Thoracic aorta (tissue), 2 donors: ENCODE measurements around the gene KIRREL3. TPM values are rescaled to one million over a fixed set of nuclear protein-coding genes. Genes with fewer than 3 reads are reported as not detected.

Experiments
- ATAC-seq: fragments of 150-250 bp; one replicate; pipeline ENCODE4 v1.8.0; 2017; ENCODE audit warnings: low read depth; ENCODE audit not compliant: insufficient number of reproducible peaks, low FRiP score
- DNase-seq: peaks from one replicate; pipeline ENCODE4 v3.0.0-alpha.2; 2020; ENCODE audit warnings: low spot score
- H3K27ac ChIP-seq, 2 donors: fragments of 200-600 bp; sonication (generic); 1 replicate in 1 of 2; 2 replicates in 1 of 2; pipeline ENCODE4 v1.5.1; 2016; ENCODE audit warnings: mild to moderate bottlenecking in 2 of 2, moderate library complexity in 2 of 2
- H3K27me3 ChIP-seq: fragments of 200-600 bp; sonication (generic); replicated peaks from 2 replicates; pipeline ENCODE4 v1.6.0; 2016; ENCODE audit warnings: mild to moderate bottlenecking; ENCODE audit not compliant: insufficient read depth
- H3K36me3 ChIP-seq: fragments of 200-600 bp; sonication (generic); one replicate; pipeline ENCODE4 v1.5.1; 2016
- H3K4me1 ChIP-seq, 2 donors: fragments of 200-600 bp; sonication (generic); 1 replicate in 1 of 2; 2 replicates in 1 of 2; pipeline versions ENCODE4 v1.5.1 to v1.6.0; 2016; ENCODE audit warnings: low read depth in 2 of 2, mild to moderate bottlenecking in 1 of 2; ENCODE audit not compliant: control insufficient read depth in 1 of 2
- H3K4me3 ChIP-seq: fragments of 200-600 bp; sonication (generic); 2 replicates; pipeline ENCODE4 v1.5.1; 2016; ENCODE audit warnings: mild to moderate bottlenecking
- H3K9me3 ChIP-seq: fragments of 200-600 bp; sonication (generic); 2 replicates; pipeline ENCODE4 v1.5.1; 2016
- CTCF ChIP-seq: fragments of 200-600 bp; sonication (generic); IDR thresholded peaks from one replicate; pipeline ENCODE4 v1.5.1; 2019; ENCODE audit warnings: antibody characterized with exemption
- total RNA-seq, 2 donors: library from RNA; depleted of rRNA; stranded (reverse); fragments of >200 nt; gene quantifications; one replicate each; pipeline versions ENCODE4 v1.1.0 to v1.2.3, GENCODE V29; 2016

KIRREL3 gene
- total RNA-seq, 2 donors from 2014 or later = not detected

GRCh38 chr11:126561327-126561893, 439.2 kb downstream of the KIRREL3 start:
- Histone ChIP-seq H3K4me1 (no peaks in the 10 kb centered on the region), H3K9me3 (no peaks in the 10 kb centered on the region), H3K27me3 (no peaks in the 10 kb centered on the region), H3K36me3 (no peaks in the 10 kb centered on the region), H3K27ac (no peak overlapping the region), H3K4me3 (no peak overlapping the region)
- ATAC-seq (no peak), DNase-seq (no peak)
- TF ChIP-seq CTCF = no peak

GRCh38 chr11:126560221-126560620, 440.3 kb downstream of the KIRREL3 start:
- no peaks in the 10 kb centered on the region for H3K36me3 ChIP-seq
- TF ChIP-seq CTCF = no peak
- no peaks in the 10 kb centered on the region for H3K4me1 ChIP-seq
- no peak for DNase-seq
- no peaks in the 10 kb centered on the region for H3K9me3 ChIP-seq
- H3K27ac ChIP-seq = no peak overlapping the region
- H3K27me3 ChIP-seq = no peaks in the 10 kb centered on the region
- ATAC-seq = no peak
- H3K4me3 ChIP-seq = no peak overlapping the region

GRCh38 chr11:126548581-126549550, 451.7 kb downstream of the KIRREL3 start:
- Histone ChIP-seq H3K27ac (no peak overlapping the region), H3K9me3 (no peaks in the 10 kb centered on the region), H3K4me3 (no peak overlapping the region), H3K27me3 (no peaks in the 10 kb centered on the region), H3K36me3 (no peaks in the 10 kb centered on the region), H3K4me1 (no peaks in the 10 kb centered on the region)
- no peak for TF ChIP-seq CTCF
- DNase-seq (no peak), ATAC-seq (no peak)

GRCh38 chr11:126547691-126548090, 452.9 kb downstream of the KIRREL3 start:
- Histone ChIP-seq H3K4me3 (no peak overlapping the region), H3K4me1 (no peaks in the 10 kb centered on the region), H3K9me3 (no peaks in the 10 kb centered on the region), H3K27ac (no peak overlapping the region), H3K27me3 (no peaks in the 10 kb centered on the region), H3K36me3 (no peaks in the 10 kb centered on the region)
- TF ChIP-seq CTCF = no peak
- no peak for DNase-seq
- no peak for ATAC-seq

- no peaks in the 10 kb centered on the region for H3K36me3 ChIP-seq
- no peaks in the 10 kb centered on the region for H3K4me1 ChIP-seq
- H3K9me3 ChIP-seq = no peaks in the 10 kb centered on the region
- H3K27ac ChIP-seq = no peak overlapping the region
- DNase-seq (no peak), ATAC-seq (no peak)
- TF ChIP-seq CTCF = no peak
- no peaks in the 10 kb centered on the region for H3K27me3 ChIP-seq
- no peak overlapping the region for H3K4me3 ChIP-seq
These were observed 453.4 kb downstream of the KIRREL3 start for GRCh38 chr11:126547161-126547560.
